ENCODE measurements around the gene HCN2.

DNA sequence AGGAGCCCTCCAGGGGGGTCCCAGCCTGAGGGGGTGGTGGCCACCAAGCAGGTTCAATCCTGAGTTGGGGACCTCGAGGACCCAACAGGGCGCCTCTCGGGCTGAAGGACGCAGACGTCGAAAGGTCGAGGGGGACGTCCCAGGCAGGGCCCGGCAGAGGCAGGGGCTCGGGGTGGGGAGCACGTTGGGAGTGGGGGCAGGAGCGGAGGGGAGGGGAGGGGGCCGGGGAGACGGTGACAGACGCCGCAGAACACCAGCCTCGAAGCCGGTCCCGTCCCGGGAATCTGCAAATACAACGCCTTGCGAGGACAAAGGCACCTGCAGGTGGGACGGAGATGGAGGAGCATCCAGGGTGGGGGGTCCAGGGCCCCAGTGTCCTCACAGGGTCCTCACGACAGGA is 54.1 kb downstream of the HCN2 start:
- no peak for TF ChIP-seq POLR2AphosphoS5 (IDR thresholded peaks at IDR 0.05)
- TF ChIP-seq, protein P1, sequence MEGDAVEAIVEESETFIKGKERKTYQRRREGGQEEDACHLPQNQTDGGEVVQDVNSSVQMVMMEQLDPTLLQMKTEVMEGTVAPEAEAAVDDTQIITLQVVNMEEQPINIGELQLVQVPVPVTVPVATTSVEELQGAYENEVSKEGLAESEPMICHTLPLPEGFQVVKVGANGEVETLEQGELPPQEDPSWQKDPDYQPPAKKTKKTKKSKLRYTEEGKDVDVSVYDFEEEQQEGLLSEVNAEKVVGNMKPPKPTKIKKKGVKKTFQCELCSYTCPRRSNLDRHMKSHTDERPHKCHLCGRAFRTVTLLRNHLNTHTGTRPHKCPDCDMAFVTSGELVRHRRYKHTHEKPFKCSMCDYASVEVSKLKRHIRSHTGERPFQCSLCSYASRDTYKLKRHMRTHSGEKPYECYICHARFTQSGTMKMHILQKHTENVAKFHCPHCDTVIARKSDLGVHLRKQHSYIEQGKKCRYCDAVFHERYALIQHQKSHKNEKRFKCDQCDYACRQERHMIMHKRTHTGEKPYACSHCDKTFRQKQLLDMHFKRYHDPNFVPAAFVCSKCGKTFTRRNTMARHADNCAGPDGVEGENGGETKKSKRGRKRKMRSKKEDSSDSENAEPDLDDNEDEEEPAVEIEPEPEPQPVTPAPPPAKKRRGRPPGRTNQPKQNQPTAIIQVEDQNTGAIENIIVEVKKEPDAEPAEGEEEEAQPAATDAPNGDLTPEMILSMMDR (IDR thresholded peaks at IDR 0.05): no peak
- no peak for TF ChIP-seq POLR2A (IDR thresholded peaks at IDR 0.05)

All from prostate gland (tissue), 2 donors.